DND-41 (cell line): Measurements from ENCODE around the gene CD81.

ENCODE experiments used
- ATAC-seq: fragments of 200-7000 bp; cut with Tn5 transposase; 3 replicates; pipeline ENCODE4 v1.9.1; 2021; ENCODE audit warnings: low read depth; ENCODE audit not compliant: insufficient read depth
- DNase-seq: peaks from one replicate; pipeline ENCODE4 v3.0.0-alpha.2; 2020
- H2AFZ ChIP-seq: 2 replicates; pipeline ENCODE4 v1.6.0; 2012; ENCODE audit warnings: low read depth, low read length
- H3K27ac ChIP-seq: 2 replicates; pipeline ENCODE4 v1.5.1; 2012; ENCODE audit warnings: low read length, inconsistent platforms
- H3K27me3 ChIP-seq: fragments of 200-600 bp; sonication (generic); 2 replicates; pipeline ENCODE4 v1.6.0; 2012; ENCODE audit warnings: low read length, mild to moderate bottlenecking, inconsistent platforms; ENCODE audit not compliant: insufficient read depth, poor library complexity
- H3K36me3 ChIP-seq: 2 replicates; pipeline ENCODE4 v1.5.1; 2012; ENCODE audit warnings: low read length, inconsistent platforms; ENCODE audit not compliant: insufficient read depth
- H3K4me1 ChIP-seq: 2 replicates; pipeline ENCODE4 v1.5.1; 2012; ENCODE audit warnings: mild to moderate bottlenecking, low read length; ENCODE audit not compliant: insufficient read depth
- H3K4me2 ChIP-seq: 2 replicates; pipeline ENCODE4 v1.6.0; 2012; ENCODE audit warnings: mild to moderate bottlenecking, moderate library complexity, low read length, inconsistent platforms; ENCODE audit not compliant: insufficient read depth
- H3K4me3 ChIP-seq, 2 experiments: fragments of 200-600 bp in 1 of 2; shearing (Covaris generic) in 1 of 2; 2 replicates each; pipeline ENCODE4 v1.5.1; 2012 to 2016; ENCODE audit warnings: inconsistent platforms in 2 of 2, low read length in 2 of 2, mild to moderate bottlenecking in 2 of 2, low read depth in 1 of 2, moderate library complexity in 1 of 2
- H3K79me2 ChIP-seq: 2 replicates; pipeline ENCODE4 v1.6.0; 2012; ENCODE audit warnings: low read length, inconsistent platforms; ENCODE audit not compliant: insufficient read depth
- H3K9ac ChIP-seq: 2 replicates; pipeline ENCODE4 v1.6.0; 2012; ENCODE audit warnings: low read depth, mild to moderate bottlenecking, inconsistent platforms, low read length, moderate library complexity
- H3K9me3 ChIP-seq: 2 replicates; pipeline ENCODE4 v1.5.1; 2012; ENCODE audit warnings: low read length, moderate library complexity, mild to moderate bottlenecking, inconsistent platforms; ENCODE audit not compliant: insufficient read depth, severe bottlenecking
- H4K20me1 ChIP-seq: 2 replicates; pipeline ENCODE4 v1.6.0; 2012; ENCODE audit warnings: low read length; ENCODE audit not compliant: insufficient read depth
- CTCF ChIP-seq: IDR thresholded peaks from 2 replicates; pipeline ENCODE4 v1.5.1; 2012; ENCODE audit warnings: borderline replicate concordance, low read length, moderate library complexity, mild to moderate bottlenecking; ENCODE audit not compliant: poor library complexity, severe bottlenecking; ENCODE audit errors: extremely low read depth
- EZH2 ChIP-seq: IDR thresholded peaks from 3 replicates; pipeline ENCODE4 v1.6.1; 2012; ENCODE audit warnings: borderline replicate concordance, low read depth, mild to moderate bottlenecking, moderate library complexity, low read length, inconsistent platforms; ENCODE audit not compliant: severe bottlenecking

The CD81 gene

GRCh38 chr11:2392241-2392959 lies 15.3 kb downstream of the CD81 start:
- H3K36me3 ChIP-seq: peaks cover 92% of the 10 kb centered on the region
- no peak overlapping the region for H3K27ac ChIP-seq
- peaks cover 79% of the 10 kb centered on the region for H4K20me1 ChIP-seq
- H3K9me3 ChIP-seq: no peaks in the 10 kb centered on the region
- DNase-seq (no peak), ATAC-seq (no peak)
- no peaks in the 10 kb centered on the region for H3K4me1 ChIP-seq
- no peak overlapping the region for H3K4me2 ChIP-seq
- H3K79me2 ChIP-seq: peaks cover 59% of the 10 kb centered on the region
- no peak overlapping the region for H3K9ac ChIP-seq
- H3K27me3 ChIP-seq: no peaks in the 10 kb centered on the region
- no peak overlapping the region for H2AFZ ChIP-seq
- H3K4me3 ChIP-seq: no peak overlapping the region
- no peak for TF ChIP-seq CTCF
- no peak for TF ChIP-seq EZH2

GRCh38 chr11:2393111-2393868 lies 16.2 kb downstream of the CD81 start:
- Histone ChIP-seq H3K9me3 (no peaks in the 10 kb centered on the region), H3K4me1 (peaks cover 3% of the 10 kb centered on the region; the same call in 1 of the 2 replicates), H3K4me2 (no peak overlapping the region), H4K20me1 (peaks cover 70% of the 10 kb centered on the region), H3K4me3 (no peak overlapping the region), H3K27me3 (no peaks in the 10 kb centered on the region), H3K27ac (no peak overlapping the region), H3K79me2 (peaks cover 50% of the 10 kb centered on the region), H2AFZ (no peak overlapping the region), H3K36me3 (peaks cover 89% of the 10 kb centered on the region), H3K9ac (no peak overlapping the region)
- ATAC-seq (no peak), DNase-seq (no peak)
- TF ChIP-seq EZH2: no peak
- TF ChIP-seq CTCF: no peak

GRCh38 chr11:2393941-2394817 lies 17.1 kb downstream of the CD81 start:
- DNase-seq (no peak), ATAC-seq (no peak)
- peaks cover 61% of the 10 kb centered on the region for H4K20me1 ChIP-seq
- no peak for TF ChIP-seq EZH2
- TF ChIP-seq CTCF: no peak
- no peak overlapping the region for H3K4me3 ChIP-seq
- no peak overlapping the region for H3K4me2 ChIP-seq
- H3K79me2 ChIP-seq: peaks cover 42% of the 10 kb centered on the region
- no peak overlapping the region for H2AFZ ChIP-seq
- H3K9ac ChIP-seq: no peak overlapping the region
- peaks cover 88% of the 10 kb centered on the region for H3K36me3 ChIP-seq
- no peaks in the 10 kb centered on the region for H3K9me3 ChIP-seq
- H3K27me3 ChIP-seq: no peaks in the 10 kb centered on the region
- no peak overlapping the region for H3K27ac ChIP-seq
- peaks cover 11% of the 10 kb centered on the region for H3K4me1 ChIP-seq
